ENCODE data around the gene NHERF1. TPM values are rescaled to one million over a fixed set of nuclear protein-coding genes. Genes with fewer than 3 reads are reported as not detected.

Gene NHERF1
- total and polyA plus RNA-seq, 2 of the 8 experiments (the other 6 are each of a cell fraction or from before 2014, with no cell fraction given), result 92.9 to 99.2 TPM

GRCh38 chr17:74742153-74742515 lies 6.3 kb upstream of the NHERF1 start:
- peak overlapping the region; percentile 77 for H4K91ac ChIP-seq (replicated peaks; ENCODE audit: insufficient read length, low read length)
- no peak overlapping the region for H2BK20ac ChIP-seq (ENCODE audit: low read length)
- DNase-seq (ENCODE audit: low read depth in 1 of 2, low spot score in 2 of 2) (no peak), FAIRE-seq (no peak)
- no peak overlapping the region for H2BK120ac ChIP-seq (replicated peaks; ENCODE audit: low read depth, low read length)
- H2AFZ ChIP-seq (ENCODE audit: low read length), result no peak overlapping the region
- no peaks in the 10 kb centered on the region for H3K79me2 ChIP-seq (ENCODE audit: control insufficient read depth in 1 of 2, insufficient read depth in 2 of 2, low read length in 2 of 2)
- WGBS, 2 experiments (ENCODE audit: extremely low coverage in 1 of 2, insufficient coverage in 1 of 2, insufficient read length in 1 of 2, insufficient replicate concordance in 2 of 2, low coverage in 1 of 2, low lambda C conversion rate in 2 of 2, missing lambda C conversion rate in 1 of 2), result 68% methylated on average over 3 of the region's 4 CpGs; no CpG with 5 or more reads in 1 of the 2 experiments
- H3K9me3 ChIP-seq (ENCODE audit: insufficient read depth in 2 of 2, low read depth in 1 of 2, low read length in 1 of 2), result no peaks in the 10 kb centered on the region
- peaks cover 6% of the 10 kb centered on the region; the same call in 1 of the 2 replicates for H3K23me2 ChIP-seq (ENCODE audit: low read depth, low read length)
- H3K4me3 ChIP-seq (ENCODE audit: extremely low read depth in 1 of 4, insufficient read depth in 2 of 4, low read depth in 3 of 4, low read length in 4 of 4), result no peak overlapping the region
- CTCF ChIA-PET (ENCODE audit: partially characterized antibody), result interaction anchor here (0.8 to 3.2 kb wide), 14 partner anchors 10 to 176 kb away, joined by 3 to 23 read pairs (median 4); no protein-coding TSS in a partner anchor
- H3K18ac ChIP-seq (ENCODE audit: extremely low read depth, low read length), result peak overlapping the region; percentile 68; the same call in 1 of the 2 replicates
- H2AK5ac ChIP-seq (ENCODE audit: low read depth, low read length), result 0 out of 2 replicates have a peak overlapping the region, but pooled peaks have one; percentile 55
- no peaks in the 10 kb centered on the region for H3K36me3 ChIP-seq (ENCODE audit: control insufficient read depth in 2 of 4, insufficient read depth in 4 of 4, low read length in 3 of 4)
- no peaks in the 10 kb centered on the region for H3K79me1 ChIP-seq (ENCODE audit: low read depth, low read length)
- no peak overlapping the region for H3K27ac ChIP-seq (ENCODE audit: low read depth, low read length)
- H4K5ac ChIP-seq (ENCODE audit: insufficient read length, low read depth, low read length), result no peak overlapping the region
- H3K14ac ChIP-seq (ENCODE audit: insufficient read length), result no peak overlapping the region
- no peak overlapping the region for H3K9ac ChIP-seq (replicated peaks in 1 of 4; ENCODE audit: extremely low read depth in 1 of 4, low read depth in 3 of 4, low read length in 3 of 4)
- H3K4ac ChIP-seq (replicated peaks; ENCODE audit: insufficient read length, low read depth, low read length), result no peak overlapping the region
- H3K27me3 ChIP-seq (replicated peaks in 1 of 4; ENCODE audit: control insufficient read depth in 3 of 4, extremely low read depth in 1 of 4, insufficient read depth in 3 of 4, low read length in 3 of 4), result peaks cover 0 to 3% (median 0%) of the 10 kb centered on the region in 4 experiments; a peak in 2 of 7 replicates
- no peak overlapping the region for H4K8ac ChIP-seq (ENCODE audit: extremely low read depth, insufficient read depth, low read length)
- H2BK15ac ChIP-seq (ENCODE audit: low read length), result 0 out of 2 replicates have a peak overlapping the region, but pooled peaks have one; percentile 8
- no peak overlapping the region for H3K23ac ChIP-seq (ENCODE audit: insufficient read length)
- H2BK12ac ChIP-seq (ENCODE audit: low read depth, low read length), result peak overlapping the region; percentile 63; the same call in 1 of the 2 replicates
- no peak overlapping the region for H3K56ac ChIP-seq (replicated peaks; ENCODE audit: insufficient read length, low read depth, low read length)
- H4K20me1 ChIP-seq (replicated peaks in 1 of 2; ENCODE audit: control insufficient read depth in 1 of 2, insufficient read depth in 2 of 2, low read length in 2 of 2), result no peaks in the 10 kb centered on the region
- H2BK5ac ChIP-seq (ENCODE audit: low read depth, low read length), result peak overlapping the region; percentile 53; the same call in 1 of the 2 replicates
- POLR2A ChIA-PET (ENCODE audit: partially characterized antibody), result interaction anchor here (0.7 to 1.8 kb wide), 5 partner anchors 8 to 41 kb away, joined by 3 to 4 read pairs (median 3); partner anchors contain the start of gene NAT9
- no peak overlapping the region for H3K4me2 ChIP-seq (ENCODE audit: insufficient read depth in 1 of 2, low read depth in 2 of 2, low read length in 2 of 2)
- H3K4me1 ChIP-seq (replicated peaks in 1 of 4; ENCODE audit: control insufficient read depth in 3 of 4, insufficient read depth in 4 of 4, low read length in 3 of 4), result peaks cover 10 to 29% (median 19%) of the 10 kb centered on the region in 4 experiments
- TF ChIP-seq, protein P1, sequence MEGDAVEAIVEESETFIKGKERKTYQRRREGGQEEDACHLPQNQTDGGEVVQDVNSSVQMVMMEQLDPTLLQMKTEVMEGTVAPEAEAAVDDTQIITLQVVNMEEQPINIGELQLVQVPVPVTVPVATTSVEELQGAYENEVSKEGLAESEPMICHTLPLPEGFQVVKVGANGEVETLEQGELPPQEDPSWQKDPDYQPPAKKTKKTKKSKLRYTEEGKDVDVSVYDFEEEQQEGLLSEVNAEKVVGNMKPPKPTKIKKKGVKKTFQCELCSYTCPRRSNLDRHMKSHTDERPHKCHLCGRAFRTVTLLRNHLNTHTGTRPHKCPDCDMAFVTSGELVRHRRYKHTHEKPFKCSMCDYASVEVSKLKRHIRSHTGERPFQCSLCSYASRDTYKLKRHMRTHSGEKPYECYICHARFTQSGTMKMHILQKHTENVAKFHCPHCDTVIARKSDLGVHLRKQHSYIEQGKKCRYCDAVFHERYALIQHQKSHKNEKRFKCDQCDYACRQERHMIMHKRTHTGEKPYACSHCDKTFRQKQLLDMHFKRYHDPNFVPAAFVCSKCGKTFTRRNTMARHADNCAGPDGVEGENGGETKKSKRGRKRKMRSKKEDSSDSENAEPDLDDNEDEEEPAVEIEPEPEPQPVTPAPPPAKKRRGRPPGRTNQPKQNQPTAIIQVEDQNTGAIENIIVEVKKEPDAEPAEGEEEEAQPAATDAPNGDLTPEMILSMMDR (IDR thresholded peaks at IDR 0.05; ENCODE audit: control extremely low read depth in 1 of 3, insufficient read depth in 1 of 3, low read depth in 1 of 3, low read length in 3 of 3), result no peak
- TF ChIP-seq, protein P2, sequence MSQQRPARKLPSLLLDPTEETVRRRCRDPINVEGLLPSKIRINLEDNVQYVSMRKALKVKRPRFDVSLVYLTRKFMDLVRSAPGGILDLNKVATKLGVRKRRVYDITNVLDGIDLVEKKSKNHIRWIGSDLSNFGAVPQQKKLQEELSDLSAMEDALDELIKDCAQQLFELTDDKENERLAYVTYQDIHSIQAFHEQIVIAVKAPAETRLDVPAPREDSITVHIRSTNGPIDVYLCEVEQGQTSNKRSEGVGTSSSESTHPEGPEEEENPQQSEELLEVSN (IDR thresholded peaks at IDR 0.05), result no peak
- TF ChIP-seq TCF12 (IDR thresholded peaks at IDR 0.05; ENCODE audit: low read depth, low read length), result no peak
- TF ChIP-seq SP1 (IDR thresholded peaks at IDR 0.05; ENCODE audit: low read depth, low read length), result no peak
- no peak for TF ChIP-seq POLR2AphosphoS5 (IDR thresholded peaks at IDR 0.05; ENCODE audit: low read depth, low read length)
- TF ChIP-seq HDAC6 (IDR thresholded peaks at IDR 0.05; ENCODE audit: low read depth, low read length), result no peak
- no peak for TF ChIP-seq BRCA1 (IDR thresholded peaks at IDR 0.05; ENCODE audit: low read depth, low read length)
- TF ChIP-seq, protein P3, sequence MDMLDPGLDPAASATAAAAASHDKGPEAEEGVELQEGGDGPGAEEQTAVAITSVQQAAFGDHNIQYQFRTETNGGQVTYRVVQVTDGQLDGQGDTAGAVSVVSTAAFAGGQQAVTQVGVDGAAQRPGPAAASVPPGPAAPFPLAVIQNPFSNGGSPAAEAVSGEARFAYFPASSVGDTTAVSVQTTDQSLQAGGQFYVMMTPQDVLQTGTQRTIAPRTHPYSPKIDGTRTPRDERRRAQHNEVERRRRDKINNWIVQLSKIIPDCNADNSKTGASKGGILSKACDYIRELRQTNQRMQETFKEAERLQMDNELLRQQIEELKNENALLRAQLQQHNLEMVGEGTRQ (IDR thresholded peaks at IDR 0.05; ENCODE audit: low read length), result no peak
- TF ChIP-seq SUZ12 (IDR thresholded peaks at IDR 0.05; ENCODE audit: low read length), result no peak
- TF ChIP-seq JUND (IDR thresholded peaks at IDR 0.05; ENCODE audit: low read length), result no peak

Measured in H1 (cell line).